Left lung (tissue), 10 donors: ENCODE results near the gene HNF4A. TPM values are rescaled to one million over a fixed set of nuclear protein-coding genes. Genes with fewer than 3 reads are reported as not detected.

Experiments
- ATAC-seq: fragments of 200-7000 bp; cut with Tn5 transposase; one replicate; pipeline ENCODE4 v1.9.1; 2020; ENCODE audit warnings: moderate library complexity
- DNase-seq, 4 donors: peaks; one replicate each; pipeline ENCODE4 v3.0.0-alpha.2; 2013 to 2020
- H3K27ac ChIP-seq, 2 donors: fragments of 200-600 bp; sonication (generic) in 1 of 2; one replicate each; pipeline versions ENCODE4 v1.5.0 to v1.8.0; 2020 to 2021
- H3K27me3 ChIP-seq, 2 donors: fragments of 200-600 bp; sonication (generic) in 1 of 2; one replicate each; pipeline versions ENCODE4 v1.5.0 to v1.8.0; 2020 to 2021
- H3K36me3 ChIP-seq, 2 donors: fragments of 200-600 bp; sonication (generic) in 1 of 2; one replicate each; pipeline versions ENCODE4 v1.5.0 to v1.8.0; 2020 to 2021
- H3K4me1 ChIP-seq, 2 donors: fragments of 200-600 bp; one replicate each; pipeline ENCODE4 v1.8.0; 2021
- H3K4me3 ChIP-seq, 2 donors: fragments of 200-600 bp; sonication (generic) in 1 of 2; one replicate each; pipeline versions ENCODE4 v1.5.0 to v1.8.0; 2020 to 2021; ENCODE audit warnings: mild to moderate bottlenecking in 1 of 2
- H3K9me3 ChIP-seq, 2 donors: fragments of 200-600 bp; sonication (generic) in 1 of 2; one replicate each; pipeline versions ENCODE4 v1.5.0 to v1.8.0; 2020 to 2021
- intact Hi-C, 2 donors: fragments of 100-400 bp; cut with DNase I; formaldehyde crosslinking; loops; one replicate each; pipeline versions ENCODE4 v1.11.2 to v1.14.2; 2022
- polyA plus RNA-seq, 6 donors: library from polyadenylated mRNA; unstranded; fragments of 120-200 nt; gene quantifications; one replicate each; pipeline ENCODE4 v1.2.1, GENCODE V29; 2013; ENCODE audit not compliant: insufficient read length in 6 of 6
- total RNA-seq, 2 donors: library from RNA; stranded (reverse); fragmentation: NEBNext Ultra II Directional; extraction: Animal tissue kit (Norgen Biotek cat#: 25700); gene quantifications; one replicate each; pipeline ENCODE4 v1.2.1, GENCODE V29; 2021
- TF ChIP-seq, protein P1 (sequence below), 2 donors: fragments of 200-600 bp; sonication (generic) in 1 of 2; IDR thresholded peaks; one replicate each; pipeline versions ENCODE4 v1.5.0 to v1.8.0; 2021; ENCODE audit warnings: antibody characterized with exemption in 2 of 2
- donor health status: DM: no; HTN: yes; CAD: no.
- donor health status: DM: no; HTN: no; CAD: no.

Gene HNF4A
- total and polyA plus RNA-seq, 8 donors = 0.21 to 3.5 (median 0.96) TPM

DNA sequence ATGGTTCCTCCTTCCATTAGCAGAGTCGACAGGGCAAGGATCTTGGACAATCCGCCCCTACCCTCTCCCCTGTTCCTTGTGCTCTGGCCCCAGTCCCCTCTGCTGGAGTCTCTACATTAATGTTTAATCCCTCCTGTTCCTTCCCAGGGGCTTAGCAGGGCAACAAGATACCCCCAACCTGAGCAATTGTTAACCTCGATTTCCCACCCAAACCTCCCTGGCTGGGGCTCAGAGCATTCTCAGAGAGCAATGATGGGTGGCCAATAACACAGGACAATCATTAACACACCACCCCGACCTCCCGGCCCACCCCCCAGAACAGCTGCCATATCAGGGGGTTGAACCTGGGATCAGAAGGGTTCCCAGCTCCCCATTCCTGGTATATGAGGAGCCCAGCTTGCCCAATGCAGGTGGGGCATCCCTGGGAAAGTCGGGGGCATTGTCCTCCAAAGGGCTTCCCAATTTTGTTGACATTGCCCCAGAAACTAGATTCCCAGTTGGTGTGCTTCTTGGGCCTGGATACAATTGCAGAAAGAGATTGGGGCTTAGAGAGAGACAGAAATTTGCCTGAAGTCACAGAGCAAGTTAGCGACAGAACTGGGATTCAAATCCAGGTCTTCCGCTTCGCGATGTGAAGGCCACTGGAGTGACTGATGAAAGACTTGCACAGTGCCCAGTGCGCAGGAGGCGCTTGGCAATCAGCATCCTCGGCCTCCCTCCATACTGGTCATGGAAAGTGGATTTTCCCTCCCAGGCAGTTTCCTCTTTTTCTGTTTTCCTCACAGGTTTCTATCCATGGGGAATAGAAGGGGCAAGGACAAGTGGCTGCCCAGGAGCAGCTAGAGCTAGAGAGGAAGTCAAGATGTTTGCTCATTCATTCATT lies 60.6 kb downstream of the HNF4A start:
- Histone ChIP-seq H3K27ac (no peak overlapping the region), H3K4me1 (no peaks in the 10 kb centered on the region), H3K36me3 (no peaks in the 10 kb centered on the region), H3K27me3 (peaks cover 0 to 24% of the 10 kb centered on the region in 2 donors), H3K4me3 (no peak overlapping the region), H3K9me3 (no peaks in the 10 kb centered on the region)
- DNase-seq (no peak), ATAC-seq (no peak)
- intact Hi-C loops = no loop called here
- TF ChIP-seq, protein P1, sequence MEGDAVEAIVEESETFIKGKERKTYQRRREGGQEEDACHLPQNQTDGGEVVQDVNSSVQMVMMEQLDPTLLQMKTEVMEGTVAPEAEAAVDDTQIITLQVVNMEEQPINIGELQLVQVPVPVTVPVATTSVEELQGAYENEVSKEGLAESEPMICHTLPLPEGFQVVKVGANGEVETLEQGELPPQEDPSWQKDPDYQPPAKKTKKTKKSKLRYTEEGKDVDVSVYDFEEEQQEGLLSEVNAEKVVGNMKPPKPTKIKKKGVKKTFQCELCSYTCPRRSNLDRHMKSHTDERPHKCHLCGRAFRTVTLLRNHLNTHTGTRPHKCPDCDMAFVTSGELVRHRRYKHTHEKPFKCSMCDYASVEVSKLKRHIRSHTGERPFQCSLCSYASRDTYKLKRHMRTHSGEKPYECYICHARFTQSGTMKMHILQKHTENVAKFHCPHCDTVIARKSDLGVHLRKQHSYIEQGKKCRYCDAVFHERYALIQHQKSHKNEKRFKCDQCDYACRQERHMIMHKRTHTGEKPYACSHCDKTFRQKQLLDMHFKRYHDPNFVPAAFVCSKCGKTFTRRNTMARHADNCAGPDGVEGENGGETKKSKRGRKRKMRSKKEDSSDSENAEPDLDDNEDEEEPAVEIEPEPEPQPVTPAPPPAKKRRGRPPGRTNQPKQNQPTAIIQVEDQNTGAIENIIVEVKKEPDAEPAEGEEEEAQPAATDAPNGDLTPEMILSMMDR (IDR thresholded peaks at IDR 0.05) = no peak

DNA sequence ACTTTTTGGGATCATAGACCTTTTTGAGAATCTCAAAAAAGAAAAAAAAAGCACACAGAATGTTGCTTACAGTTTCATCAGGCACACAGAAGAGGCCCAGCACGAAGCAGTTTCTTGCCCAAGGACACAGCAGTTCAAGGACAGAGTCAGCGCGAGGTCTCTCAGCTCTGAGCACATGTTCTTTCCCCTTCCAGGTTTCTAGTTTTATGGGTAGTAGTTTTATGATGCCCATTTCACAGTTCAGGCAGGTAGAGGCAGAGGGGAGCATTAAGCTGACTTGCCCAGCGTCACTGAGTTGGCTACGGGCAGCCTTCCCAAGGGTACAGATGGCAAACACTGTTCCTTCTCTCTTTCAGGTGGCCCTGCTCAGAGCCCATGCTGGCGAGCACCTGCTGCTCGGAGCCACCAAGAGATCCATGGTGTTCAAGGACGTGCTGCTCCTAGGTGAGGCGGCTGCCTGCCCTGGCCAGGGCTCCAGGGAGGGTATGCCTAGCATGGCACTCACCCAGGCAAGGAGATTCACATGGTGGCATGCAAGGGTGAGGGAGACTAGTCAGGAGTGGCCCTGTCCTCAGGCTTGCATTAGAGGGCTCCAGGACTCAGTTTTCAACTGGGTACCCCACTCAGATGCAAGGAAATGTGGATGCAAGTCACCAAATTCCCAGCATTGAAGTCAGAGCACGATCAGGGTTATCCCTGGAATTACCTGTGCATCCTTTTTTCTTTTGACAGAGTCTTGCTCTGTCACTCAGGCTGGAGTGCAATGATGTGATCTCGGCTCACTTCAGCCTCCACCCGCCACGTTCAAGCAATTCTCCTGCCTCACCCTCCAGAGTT lies 62.8 kb downstream of the HNF4A start:
- H3K9me3 ChIP-seq = no peaks in the 10 kb centered on the region
- H3K4me3 ChIP-seq = no peak overlapping the region
- no peak overlapping the region for H3K27ac ChIP-seq
- no peaks in the 10 kb centered on the region for H3K36me3 ChIP-seq
- TF ChIP-seq, protein P1 (IDR thresholded peaks at IDR 0.05) = no peak
- ATAC-seq (no peak), DNase-seq (no peak)
- H3K4me1 ChIP-seq = no peaks in the 10 kb centered on the region
- peaks cover 0 to 9% of the 10 kb centered on the region in 2 donors for H3K27me3 ChIP-seq
- intact Hi-C loops = no loop called here

DNA sequence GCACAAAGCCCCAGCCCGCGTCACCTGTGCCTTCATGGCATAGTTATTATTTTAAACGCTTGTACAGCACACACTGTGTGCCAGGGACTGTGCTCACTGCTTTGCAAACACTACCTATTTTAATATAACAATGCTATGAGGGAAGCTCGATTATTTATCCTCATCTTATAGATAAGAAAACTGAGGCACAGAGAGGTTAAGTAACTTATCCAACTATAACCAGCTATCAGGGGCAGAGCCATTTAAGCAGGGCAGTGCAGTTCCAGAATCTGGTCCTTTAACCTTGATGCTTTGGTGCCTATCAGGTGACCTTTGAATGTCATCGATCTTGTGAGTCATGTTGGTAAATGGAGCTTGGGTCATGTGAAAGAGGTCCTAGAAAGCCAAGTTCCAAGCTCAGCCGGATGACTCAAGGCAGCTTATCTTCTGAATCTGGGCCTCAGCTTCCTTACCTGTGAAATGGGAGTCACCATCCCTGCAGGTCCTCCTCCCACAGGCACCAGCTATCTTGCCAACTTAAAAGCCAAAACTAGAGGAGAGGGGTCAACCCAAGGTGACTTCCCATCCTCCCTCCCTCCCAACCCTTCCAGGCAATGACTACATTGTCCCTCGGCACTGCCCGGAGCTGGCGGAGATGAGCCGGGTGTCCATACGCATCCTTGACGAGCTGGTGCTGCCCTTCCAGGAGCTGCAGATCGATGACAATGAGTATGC lies 63.8 kb downstream of the HNF4A start:
- DNase-seq = no peak
- peaks cover 0 to 5% of the 10 kb centered on the region in 2 donors for H3K27me3 ChIP-seq
- H3K36me3 ChIP-seq = no peaks in the 10 kb centered on the region
- H3K4me3 ChIP-seq = no peak overlapping the region
- no peak overlapping the region for H3K27ac ChIP-seq
- no peak for ATAC-seq
- intact Hi-C loops = no loop called here
- TF ChIP-seq, protein P1 (IDR thresholded peaks at IDR 0.05) = no peak
- no peaks in the 10 kb centered on the region for H3K9me3 ChIP-seq
- no peaks in the 10 kb centered on the region for H3K4me1 ChIP-seq

DNA sequence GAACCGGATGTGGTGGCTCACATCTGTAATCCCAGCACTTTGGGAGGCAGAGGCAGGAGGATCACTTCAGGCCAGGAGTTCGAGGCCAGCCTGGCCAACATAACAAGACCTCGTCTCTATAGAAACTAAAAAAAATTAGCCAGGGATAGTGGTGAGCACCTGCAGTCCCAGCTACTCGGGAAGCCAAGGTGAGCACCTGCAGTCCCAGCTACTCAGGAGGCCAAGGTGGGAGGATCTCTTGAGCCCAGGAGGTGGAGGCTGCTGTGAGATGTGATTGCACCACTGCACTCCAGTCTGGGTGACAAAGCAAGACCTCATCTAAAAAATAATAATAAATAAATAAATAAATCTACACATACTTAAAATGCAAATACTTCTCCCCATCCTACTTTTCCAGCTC lies 65.0 kb downstream of the HNF4A start:
- TF ChIP-seq, protein P1 (IDR thresholded peaks at IDR 0.05) = no peak
- no peaks in the 10 kb centered on the region for H3K9me3 ChIP-seq
- no peak overlapping the region for H3K4me3 ChIP-seq
- ATAC-seq (no peak), DNase-seq (no peak)
- no peaks in the 10 kb centered on the region for H3K36me3 ChIP-seq
- peaks cover 0 to 9% of the 10 kb centered on the region in 2 donors for H3K27me3 ChIP-seq
- no peaks in the 10 kb centered on the region for H3K4me1 ChIP-seq
- no peak overlapping the region for H3K27ac ChIP-seq
- intact Hi-C loops = no loop called here
